Activated T-helper 2 cell treated with anti-CD3 and anti-CD28 coated beads, Interferon-gamma antibody, Interleukin-2, Interleukin-4, amounts not matched to agents 10 μg/mL and 5 μg/mL and 100 μg/mL, durations not matched to agents 14 hours and 24 hours and 36 hours (primary cell): Measurements from ENCODE around the gene WNT1. TPM values are rescaled to one million over a fixed set of nuclear protein-coding genes. Genes with fewer than 3 reads are reported as not detected.

ENCODE experiments used
- DNase-seq: peaks from one replicate; pipeline ENCODE4 v3.0.0; 2021; ENCODE audit warnings: low spot score
- H3K27ac Mint-ChIP-seq: one replicate; pipeline ENCODE4 v1.8.0; 2021; ENCODE audit warnings: mixed read lengths
- H3K27me3 Mint-ChIP-seq: one replicate; pipeline ENCODE4 v1.8.0; 2021; ENCODE audit warnings: low read depth, mixed read lengths
- H3K36me3 Mint-ChIP-seq: one replicate; pipeline ENCODE4 v1.8.0; 2021; ENCODE audit warnings: low read depth, mixed read lengths
- H3K4me1 Mint-ChIP-seq: one replicate; pipeline ENCODE4 v1.8.0; 2021; ENCODE audit warnings: low read depth, mixed read lengths
- H3K4me3 Mint-ChIP-seq: one replicate; pipeline ENCODE4 v1.8.0; 2021; ENCODE audit warnings: low read depth, mild to moderate bottlenecking, moderate library complexity, mixed read lengths
- H3K9me3 Mint-ChIP-seq: one replicate; pipeline ENCODE4 v1.8.0; 2021; ENCODE audit warnings: mixed read lengths
- intact Hi-C: fragments of 100-400 bp; cut with micrococcal nuclease; formaldehyde crosslinking; loops from one replicate; pipeline ENCODE4 v1.15.1; 2023
- total RNA-seq: library from RNA; stranded (reverse); gene quantifications from 2 replicates; pipeline ENCODE4 v1.2.3, GENCODE V29; 2022

WNT1 gene
- total RNA-seq, 1 donor from 2014 or later = 0.66 TPM

DNA sequence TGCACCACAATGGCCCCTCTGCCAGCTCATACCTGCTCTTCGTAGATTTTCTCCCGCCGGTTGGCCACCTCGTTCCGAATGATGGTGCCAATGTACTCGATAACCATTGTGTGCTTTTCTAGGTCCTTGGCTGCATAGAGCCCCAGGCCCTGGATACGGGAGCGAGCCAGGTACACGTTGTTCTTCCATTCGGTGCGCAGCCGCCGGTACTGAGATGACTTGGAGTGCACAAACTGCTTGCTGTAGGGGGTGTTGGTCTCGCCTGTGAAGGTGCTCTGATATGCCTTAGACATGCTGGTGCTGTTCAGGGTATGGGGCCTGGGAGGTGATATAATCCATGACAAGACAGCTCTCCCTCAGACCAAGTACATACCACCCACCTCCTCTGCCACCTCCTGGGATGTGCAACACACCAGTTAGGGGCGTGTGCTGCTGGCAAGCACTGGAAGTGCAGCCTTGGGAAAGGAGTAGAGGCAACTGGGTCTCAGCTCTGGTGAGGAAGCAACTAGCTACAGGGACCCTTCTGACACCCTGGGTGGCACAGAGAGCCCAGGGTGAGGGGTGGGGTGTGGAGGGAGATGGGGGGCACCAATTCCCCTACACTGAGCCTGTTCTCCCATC lies 44.5 kb downstream of the WNT1 start:
- Mint-ChIP-seq H3K9me3 (no peaks in the 10 kb centered on the region), H3K27me3 (no peaks in the 10 kb centered on the region), H3K36me3 (peaks cover 61% of the 10 kb centered on the region), H3K4me3 (no peak overlapping the region), H3K27ac (no peak overlapping the region), H3K4me1 (peaks cover 14% of the 10 kb centered on the region)
- no peak for DNase-seq
- intact Hi-C loops = no loop called here

DNA sequence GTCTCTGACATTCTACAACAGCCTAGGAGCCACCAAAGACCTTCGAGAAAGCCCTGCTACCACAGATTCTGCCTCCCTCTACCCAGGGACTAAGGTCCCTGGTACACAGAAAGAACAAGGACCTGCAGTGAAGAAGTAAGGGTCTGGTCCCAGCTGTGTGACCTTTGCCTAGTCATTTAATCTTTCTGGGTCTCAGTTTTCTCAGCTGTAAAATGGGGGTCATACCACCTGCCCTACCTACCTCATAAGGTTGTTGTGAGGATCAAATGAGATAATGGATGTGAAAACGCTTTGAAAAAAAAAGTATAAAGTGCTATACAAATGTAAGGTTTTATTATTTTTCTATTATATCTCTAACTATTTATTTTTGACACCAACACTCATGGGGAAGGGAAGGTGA lies 45.7 kb downstream of the WNT1 start:
- Mint-ChIP-seq H3K4me3 (no peak overlapping the region), H3K36me3 (peaks cover 67% of the 10 kb centered on the region), H3K9me3 (no peaks in the 10 kb centered on the region), H3K27ac (no peak overlapping the region), H3K4me1 (peaks cover 10% of the 10 kb centered on the region), H3K27me3 (no peaks in the 10 kb centered on the region)
- intact Hi-C loops = no loop called here
- DNase-seq = no peak

DNA sequence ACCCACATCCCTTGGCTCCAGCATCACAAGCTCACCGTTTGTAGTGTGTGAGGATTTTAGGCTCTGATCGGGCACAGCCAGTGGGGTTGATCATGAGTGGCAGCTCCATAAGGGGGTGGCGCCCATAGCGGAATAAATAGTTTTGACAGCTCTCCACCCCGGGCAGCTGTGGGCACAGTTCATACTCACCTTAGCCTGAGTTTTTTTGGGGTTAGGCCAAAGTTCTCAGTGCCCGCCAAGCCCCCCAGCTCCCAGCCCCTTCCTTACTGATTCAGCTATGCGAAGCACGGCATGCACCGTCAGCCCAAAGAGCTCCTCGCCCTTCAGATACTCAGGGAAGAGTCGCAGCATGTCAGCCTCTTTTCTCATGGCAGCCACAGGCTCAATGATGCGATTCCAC lies 46.4 kb downstream of the WNT1 start:
- H3K9me3 Mint-ChIP-seq = no peaks in the 10 kb centered on the region
- no peaks in the 10 kb centered on the region for H3K27me3 Mint-ChIP-seq
- intact Hi-C loops = no loop called here
- no peak overlapping the region for H3K27ac Mint-ChIP-seq
- peaks cover 68% of the 10 kb centered on the region for H3K36me3 Mint-ChIP-seq
- H3K4me1 Mint-ChIP-seq = peaks cover 5% of the 10 kb centered on the region
- no peak overlapping the region for H3K4me3 Mint-ChIP-seq
- no peak for DNase-seq

DNA sequence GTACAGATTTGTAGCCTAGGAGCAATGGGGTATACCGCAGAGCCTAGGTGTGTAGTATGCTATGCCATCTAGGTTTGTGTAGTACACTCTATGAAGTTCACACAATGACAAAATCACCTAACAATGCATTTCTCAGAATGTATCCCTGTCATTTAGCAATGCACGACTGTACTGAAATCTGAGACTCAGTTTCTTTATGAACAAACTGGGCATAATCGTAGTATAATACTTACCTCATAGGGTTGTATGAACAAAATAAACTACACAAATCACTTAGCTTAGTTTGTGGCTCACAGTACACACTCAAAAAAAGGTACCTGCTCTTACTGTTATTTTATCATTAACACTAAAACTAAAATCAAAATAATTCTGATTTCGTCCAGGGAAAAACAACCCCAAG lies 47.3 kb downstream of the WNT1 start:
- intact Hi-C loops = no loop called here
- no peak overlapping the region for H3K27ac Mint-ChIP-seq
- no peaks in the 10 kb centered on the region for H3K27me3 Mint-ChIP-seq

DNA sequence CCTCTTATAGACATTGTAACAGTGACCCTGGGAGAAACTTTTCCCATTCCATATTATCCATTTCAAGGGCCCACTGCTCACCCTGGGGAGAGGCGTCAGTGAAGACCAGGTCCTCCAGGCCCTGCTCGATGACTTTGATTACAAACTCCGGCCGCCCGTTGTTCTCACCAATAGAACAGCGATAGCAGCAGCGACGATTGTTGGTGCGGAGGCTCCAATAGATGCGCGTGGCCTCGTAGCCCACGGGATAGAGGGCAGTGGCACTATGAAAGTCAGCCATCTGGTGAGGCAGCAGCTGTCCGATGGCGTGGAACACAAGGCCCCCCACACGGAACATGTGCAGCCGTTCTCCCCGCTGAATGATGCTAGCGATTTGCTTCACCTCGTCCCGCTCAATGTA lies 48.0 kb downstream of the WNT1 start:
- no peaks in the 10 kb centered on the region for H3K9me3 Mint-ChIP-seq
- H3K27me3 Mint-ChIP-seq = no peaks in the 10 kb centered on the region
- H3K4me1 Mint-ChIP-seq = no peaks in the 10 kb centered on the region
- no peak overlapping the region for H3K4me3 Mint-ChIP-seq
- no peak overlapping the region for H3K27ac Mint-ChIP-seq
- peaks cover 72% of the 10 kb centered on the region for H3K36me3 Mint-ChIP-seq
- DNase-seq = no peak
- intact Hi-C loops = no loop called here

More for the DNA sequence above, 47.3 kb downstream of the WNT1 start:
- no peak overlapping the region for H3K4me3 Mint-ChIP-seq
- no peaks in the 10 kb centered on the region for H3K4me1 Mint-ChIP-seq
- no peaks in the 10 kb centered on the region for H3K9me3 Mint-ChIP-seq
- H3K36me3 Mint-ChIP-seq = peaks cover 68% of the 10 kb centered on the region
- no peak for DNase-seq

DNA sequence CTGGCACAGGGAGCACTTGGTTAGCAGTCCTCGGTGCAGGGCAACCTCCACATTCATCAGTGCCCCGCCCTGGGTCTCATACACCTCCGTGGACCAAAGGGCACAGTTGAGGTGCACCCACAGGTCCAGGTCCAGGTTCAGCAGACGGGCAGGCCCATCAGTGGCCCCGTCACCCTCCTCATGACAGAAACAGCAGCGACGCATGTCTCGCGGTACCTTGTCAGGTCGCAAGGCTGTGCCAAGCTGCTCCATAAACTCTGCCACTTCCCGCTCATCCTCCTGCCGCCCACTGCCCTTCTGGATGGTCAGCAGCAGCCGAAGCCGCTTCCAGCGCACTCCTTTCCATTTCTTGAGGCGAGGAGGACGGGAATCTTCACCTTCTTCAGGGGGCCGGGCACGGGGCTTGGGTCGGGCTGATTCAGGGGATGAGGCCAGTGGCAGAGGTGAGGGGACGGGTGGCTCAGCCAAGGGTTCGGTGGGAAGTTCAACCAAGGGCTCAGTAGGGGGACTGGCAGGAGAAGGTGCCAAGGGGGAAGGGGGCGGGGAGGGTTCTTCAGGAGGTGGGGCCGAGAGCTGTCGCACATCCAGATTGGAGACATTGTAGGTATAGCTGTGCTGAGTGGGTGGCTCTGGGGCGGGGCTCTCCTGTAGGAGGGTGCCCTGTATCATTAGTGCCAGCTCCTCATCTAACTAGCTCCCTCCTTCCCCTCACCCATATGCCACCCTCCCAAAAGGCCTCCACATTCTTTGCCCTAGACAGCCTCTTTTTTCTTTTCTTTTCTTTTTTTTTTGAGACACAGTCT lies 48.8 kb downstream of the WNT1 start:
- H3K27ac Mint-ChIP-seq = no peak overlapping the region
- no peak overlapping the region for H3K4me3 Mint-ChIP-seq
- peaks cover 75% of the 10 kb centered on the region for H3K36me3 Mint-ChIP-seq
- intact Hi-C loops = no loop called here
- no peaks in the 10 kb centered on the region for H3K4me1 Mint-ChIP-seq
- H3K9me3 Mint-ChIP-seq = no peaks in the 10 kb centered on the region
- no peaks in the 10 kb centered on the region for H3K27me3 Mint-ChIP-seq
- DNase-seq = no peak

DNA sequence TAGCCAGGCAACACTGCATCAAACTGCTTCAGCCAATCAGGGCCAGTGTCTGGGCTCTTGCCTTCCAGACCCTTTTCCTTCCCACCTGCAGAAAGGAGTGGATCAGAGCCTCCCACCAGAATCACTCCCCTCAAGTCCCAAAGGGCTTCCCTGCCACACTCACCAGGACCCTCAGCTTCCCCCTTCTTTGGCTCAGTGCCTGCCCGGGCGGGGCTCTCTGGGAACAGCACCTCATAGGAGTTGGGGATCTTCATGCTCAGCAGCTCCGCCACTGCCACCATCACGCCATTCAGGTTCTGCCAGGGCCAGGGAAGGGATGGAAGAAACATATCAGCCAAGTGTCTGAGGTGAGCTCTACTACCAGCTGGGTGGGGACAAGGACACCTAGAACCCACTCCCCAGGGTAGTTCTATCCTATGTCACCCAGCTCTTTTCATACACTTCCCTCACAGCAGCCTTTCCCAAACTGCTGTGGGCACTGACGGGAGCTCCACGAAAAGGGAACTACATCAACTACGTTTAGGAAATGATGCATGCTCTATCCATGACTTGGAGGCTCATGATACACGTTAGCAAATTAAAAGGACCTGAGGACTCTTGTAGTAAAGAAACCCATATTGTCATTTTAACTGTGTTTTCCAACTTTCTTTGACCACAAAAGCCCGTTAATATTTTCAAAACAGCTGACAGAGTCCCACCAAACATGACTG lies 49.9 kb downstream of the WNT1 start:
- Mint-ChIP-seq H3K4me1 (no peaks in the 10 kb centered on the region), H3K4me3 (no peak overlapping the region), H3K9me3 (no peaks in the 10 kb centered on the region), H3K27me3 (no peaks in the 10 kb centered on the region), H3K27ac (no peak overlapping the region), H3K36me3 (peaks cover 72% of the 10 kb centered on the region)
- intact Hi-C loops = no loop called here
- no peak for DNase-seq

DNA sequence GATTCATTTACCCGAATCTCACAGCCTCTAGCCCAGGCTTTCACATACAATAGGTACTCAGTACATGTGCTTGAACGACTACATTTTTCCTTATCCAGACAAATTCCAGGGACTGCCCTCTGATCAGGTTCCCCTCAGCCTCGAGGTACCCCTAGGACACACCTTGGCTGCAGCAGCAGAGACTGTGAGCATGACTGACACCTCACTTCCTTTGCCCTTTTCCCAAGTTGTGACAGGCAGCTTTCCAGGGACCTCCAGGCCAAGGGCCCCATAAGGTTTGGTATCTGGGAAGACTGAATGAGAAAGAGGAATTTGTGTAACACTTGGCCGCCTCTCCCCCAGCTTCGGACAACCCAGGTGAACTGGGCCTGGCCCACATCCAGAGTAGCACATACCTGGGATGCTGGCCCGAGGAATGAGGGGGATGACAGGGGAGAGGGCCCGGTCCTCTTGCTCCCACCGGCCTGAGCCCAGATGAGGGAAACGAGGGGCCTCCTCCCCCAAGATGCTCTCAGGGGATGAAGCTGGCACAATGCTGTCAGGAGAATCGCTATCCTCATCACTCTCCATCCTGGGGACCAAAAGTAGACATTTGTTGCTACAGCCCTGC lies 50.6 kb downstream of the WNT1 start:
- H3K4me3 Mint-ChIP-seq = no peak overlapping the region
- no peaks in the 10 kb centered on the region for H3K27me3 Mint-ChIP-seq
- no peak overlapping the region for H3K27ac Mint-ChIP-seq
- intact Hi-C loops = no loop called here
- H3K9me3 Mint-ChIP-seq = no peaks in the 10 kb centered on the region
- peaks cover 69% of the 10 kb centered on the region for H3K36me3 Mint-ChIP-seq
- no peak for DNase-seq
- H3K4me1 Mint-ChIP-seq = no peaks in the 10 kb centered on the region

DNA sequence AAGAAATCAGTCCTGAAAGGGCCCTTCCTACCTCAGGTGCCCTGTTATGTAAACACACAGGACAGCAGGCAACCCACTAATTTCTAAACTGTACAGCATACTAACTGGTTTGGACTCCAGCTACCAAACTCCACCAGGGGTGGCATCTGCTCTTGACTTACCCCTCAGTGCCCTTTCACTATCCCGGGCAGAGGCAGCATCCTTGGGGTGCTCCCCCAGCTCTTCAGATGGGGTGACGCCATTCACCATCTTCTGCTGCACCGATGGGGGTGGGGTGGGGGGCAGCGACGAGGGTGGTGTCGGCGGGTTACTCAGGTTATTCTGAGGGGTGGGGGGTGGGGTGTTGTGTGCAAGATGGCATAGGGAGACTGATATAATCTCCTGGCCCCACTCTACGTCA lies 52.0 kb downstream of the WNT1 start:
- H3K4me1 Mint-ChIP-seq = no peaks in the 10 kb centered on the region
- DNase-seq = no peak
- H3K36me3 Mint-ChIP-seq = peaks cover 76% of the 10 kb centered on the region
- H3K27ac Mint-ChIP-seq = no peak overlapping the region
- H3K27me3 Mint-ChIP-seq = no peaks in the 10 kb centered on the region
- no peaks in the 10 kb centered on the region for H3K9me3 Mint-ChIP-seq
- H3K4me3 Mint-ChIP-seq = no peak overlapping the region
- intact Hi-C loops = no loop called here

DNA sequence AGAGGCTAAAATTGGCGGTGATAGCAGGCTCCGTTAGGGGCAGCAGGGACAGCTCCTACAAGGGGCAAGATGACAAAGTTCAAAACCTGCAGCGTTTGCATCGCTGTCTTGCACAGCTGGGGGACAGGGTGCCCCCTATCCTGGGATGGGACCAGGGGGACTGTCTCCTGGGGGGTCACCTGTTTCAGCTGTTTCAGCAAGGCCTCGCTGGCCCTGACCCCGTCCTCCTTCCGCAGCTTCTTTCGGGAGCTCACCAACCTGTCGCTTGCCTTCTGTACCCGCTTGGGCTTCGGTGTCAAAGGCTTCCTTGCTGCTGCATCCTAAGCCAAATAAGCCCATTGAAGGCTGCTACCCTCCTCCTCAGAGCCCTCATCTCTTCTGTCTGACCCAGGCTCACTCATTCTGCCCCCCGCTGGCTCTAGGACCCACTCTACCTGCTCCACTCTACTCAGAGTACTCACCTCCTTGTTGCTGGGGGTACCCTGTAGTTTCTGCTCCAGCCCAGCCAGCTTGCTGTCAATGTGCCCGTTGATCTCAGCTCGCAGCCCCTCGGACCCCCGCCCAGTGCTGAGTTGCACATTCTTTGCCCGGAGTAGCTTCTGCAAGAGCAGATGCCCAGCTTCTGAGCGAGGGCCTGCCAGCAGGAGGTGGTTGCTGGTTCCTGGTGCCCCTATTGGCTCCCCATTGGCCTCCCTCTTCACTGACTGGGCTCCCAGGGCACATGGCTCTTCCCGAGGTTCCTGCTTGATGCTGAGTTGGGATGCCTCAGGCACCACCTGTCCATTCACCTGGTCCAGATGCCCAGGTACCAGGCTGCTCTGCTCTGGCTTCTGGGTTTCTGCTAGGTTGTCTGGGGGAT lies 52.8 kb downstream of the WNT1 start:
- no peak overlapping the region for H3K27ac Mint-ChIP-seq

DNA sequence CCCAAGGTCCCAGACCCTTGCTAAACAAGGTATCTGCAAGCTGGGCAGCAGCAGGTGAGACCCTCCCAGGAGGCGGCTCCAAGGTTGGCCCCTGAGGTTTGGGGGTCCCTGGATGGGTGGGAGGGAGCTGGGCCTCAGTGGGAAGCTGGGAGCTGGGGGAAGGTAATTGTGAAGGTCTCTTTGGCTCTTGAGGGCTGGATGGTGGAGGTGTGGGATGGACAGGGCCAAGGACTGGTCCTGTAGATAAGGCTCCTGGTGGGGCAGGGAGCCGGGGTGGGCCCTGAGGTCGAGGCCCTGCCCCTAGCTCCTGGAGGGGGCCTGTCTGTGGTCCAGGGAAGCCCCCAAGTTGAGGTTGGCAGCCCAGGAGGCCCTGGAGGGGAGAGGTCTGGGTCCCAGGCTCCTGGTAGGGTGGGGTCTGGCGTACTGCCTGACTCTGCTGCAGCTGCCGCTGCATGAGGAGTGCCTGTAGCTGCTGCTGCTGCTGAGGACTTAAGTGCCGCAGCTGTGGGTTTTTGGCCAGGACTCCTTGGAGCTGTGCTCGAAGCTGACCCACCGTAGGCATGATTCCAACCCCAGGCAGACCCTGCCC lies 53.5 kb downstream of the WNT1 start:
- H3K4me1 Mint-ChIP-seq = no peaks in the 10 kb centered on the region
- no peak overlapping the region for H3K4me3 Mint-ChIP-seq
- no peak overlapping the region for H3K27ac Mint-ChIP-seq
- intact Hi-C loops = no loop called here
- no peak for DNase-seq
- H3K27me3 Mint-ChIP-seq = no peaks in the 10 kb centered on the region
- H3K9me3 Mint-ChIP-seq = no peaks in the 10 kb centered on the region
- peaks cover 80% of the 10 kb centered on the region for H3K36me3 Mint-ChIP-seq

More for the DNA sequence above, 52.8 kb downstream of the WNT1 start:
- intact Hi-C loops = no loop called here
- no peak overlapping the region for H3K4me3 Mint-ChIP-seq
- DNase-seq = no peak
- H3K9me3 Mint-ChIP-seq = no peaks in the 10 kb centered on the region
- peaks cover 79% of the 10 kb centered on the region for H3K36me3 Mint-ChIP-seq
- H3K4me1 Mint-ChIP-seq = no peaks in the 10 kb centered on the region
- H3K27me3 Mint-ChIP-seq = no peaks in the 10 kb centered on the region
